Left ventricle myocardium inferior (tissue), 1 donor: ENCODE measurements around the gene PPP1R3A. TPM values are rescaled to one million over a fixed set of nuclear protein-coding genes. Genes with fewer than 3 reads are reported as not detected.

ENCODE experiments used
- DNase-seq: peaks from one replicate; pipeline ENCODE4 v3.0.0-alpha.2; 2020
- H3K27ac ChIP-seq: fragments of 200-600 bp; replicated peaks from 2 replicates; pipeline ENCODE4 v1.8.0; 2021
- H3K27me3 ChIP-seq: fragments of 200-600 bp; 2 replicates; pipeline ENCODE4 v1.8.0; 2021; ENCODE audit warnings: low read depth
- H3K36me3 ChIP-seq: fragments of 200-600 bp; 2 replicates; pipeline ENCODE4 v1.8.0; 2021
- H3K4me1 ChIP-seq: fragments of 200-600 bp; 2 replicates; pipeline ENCODE4 v1.8.0; 2021
- H3K4me3 ChIP-seq: fragments of 200-600 bp; 2 replicates; pipeline ENCODE4 v1.8.0; 2021; ENCODE audit warnings: mild to moderate bottlenecking, moderate library complexity
- H3K9me3 ChIP-seq: fragments of 200-600 bp; replicated peaks from 2 replicates; pipeline ENCODE4 v1.8.0; 2021
- intact Hi-C: fragments of 100-400 bp; cut with micrococcal nuclease; formaldehyde crosslinking; loops from one replicate; pipeline ENCODE4 v1.11.0; 2022
- total RNA-seq: library from RNA; stranded (reverse); fragmentation: NEBNext Ultra II Directional; extraction: Animal tissue kit (Norgen Biotek cat#: 25700); gene quantifications from one replicate; pipeline ENCODE4 v1.2.1, GENCODE V29; 2021
- TF ChIP-seq, protein P1 (sequence below): fragments of 200-600 bp; IDR thresholded peaks from 2 replicates; pipeline ENCODE4 v1.8.0; 2021; ENCODE audit warnings: antibody characterized with exemption, mild to moderate bottlenecking, borderline replicate concordance
- donor health status: DM: no; HTN: yes; CAD: no; lungs with severe emphysema.

Gene PPP1R3A
- total RNA-seq, 1 donor from 2014 or later = 133 TPM

GRCh38 chr7:113856010-113856409 is 62.8 kb downstream of the PPP1R3A start:
- Histone ChIP-seq H3K36me3 (no peaks in the 10 kb centered on the region), H3K4me3 (no peak overlapping the region), H3K27me3 (no peaks in the 10 kb centered on the region), H3K4me1 (peaks cover 4% of the 10 kb centered on the region), H3K27ac (no peak overlapping the region), H3K9me3 (peaks cover 12% of the 10 kb centered on the region)
- intact Hi-C loops = no loop called here
- TF ChIP-seq, protein P1, sequence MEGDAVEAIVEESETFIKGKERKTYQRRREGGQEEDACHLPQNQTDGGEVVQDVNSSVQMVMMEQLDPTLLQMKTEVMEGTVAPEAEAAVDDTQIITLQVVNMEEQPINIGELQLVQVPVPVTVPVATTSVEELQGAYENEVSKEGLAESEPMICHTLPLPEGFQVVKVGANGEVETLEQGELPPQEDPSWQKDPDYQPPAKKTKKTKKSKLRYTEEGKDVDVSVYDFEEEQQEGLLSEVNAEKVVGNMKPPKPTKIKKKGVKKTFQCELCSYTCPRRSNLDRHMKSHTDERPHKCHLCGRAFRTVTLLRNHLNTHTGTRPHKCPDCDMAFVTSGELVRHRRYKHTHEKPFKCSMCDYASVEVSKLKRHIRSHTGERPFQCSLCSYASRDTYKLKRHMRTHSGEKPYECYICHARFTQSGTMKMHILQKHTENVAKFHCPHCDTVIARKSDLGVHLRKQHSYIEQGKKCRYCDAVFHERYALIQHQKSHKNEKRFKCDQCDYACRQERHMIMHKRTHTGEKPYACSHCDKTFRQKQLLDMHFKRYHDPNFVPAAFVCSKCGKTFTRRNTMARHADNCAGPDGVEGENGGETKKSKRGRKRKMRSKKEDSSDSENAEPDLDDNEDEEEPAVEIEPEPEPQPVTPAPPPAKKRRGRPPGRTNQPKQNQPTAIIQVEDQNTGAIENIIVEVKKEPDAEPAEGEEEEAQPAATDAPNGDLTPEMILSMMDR = no peak
- DNase-seq = no peak

DNA sequence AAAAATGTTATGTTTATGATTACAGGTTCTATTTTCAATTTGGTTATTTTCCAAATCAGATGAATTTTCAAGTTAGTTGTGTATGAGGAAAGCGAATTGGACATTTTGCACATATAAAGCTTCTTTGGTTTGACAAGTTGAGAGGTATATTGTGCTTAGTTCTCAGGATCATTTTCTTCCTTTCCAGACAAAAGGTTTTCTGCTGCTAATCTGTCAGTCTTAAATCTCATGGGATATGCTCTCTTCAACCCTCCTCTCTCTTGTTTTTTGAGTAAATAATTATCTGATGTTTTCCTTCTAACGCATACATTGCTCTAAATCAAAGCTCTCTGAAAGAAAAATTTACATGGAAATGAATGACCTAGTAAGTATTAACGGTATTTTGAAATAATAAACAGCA is 77.9 kb downstream of the PPP1R3A start:
- Histone ChIP-seq H3K27me3 (no peaks in the 10 kb centered on the region), H3K27ac (no peak overlapping the region), H3K36me3 (no peaks in the 10 kb centered on the region), H3K4me3 (no peak overlapping the region), H3K4me1 (no peaks in the 10 kb centered on the region), H3K9me3 (no peaks in the 10 kb centered on the region)
- DNase-seq = no peak
- intact Hi-C loops = no loop called here
- TF ChIP-seq, protein P1 = no peak

GRCh38 chr7:113835367-113835766 is 83.4 kb downstream of the PPP1R3A start:
- no peaks in the 10 kb centered on the region for H3K27me3 ChIP-seq
- H3K27ac ChIP-seq = no peak overlapping the region
- H3K4me1 ChIP-seq = peaks cover 22% of the 10 kb centered on the region
- TF ChIP-seq, protein P1 = no peak
- H3K4me3 ChIP-seq = no peak overlapping the region
- no peaks in the 10 kb centered on the region for H3K36me3 ChIP-seq
- intact Hi-C loops = no loop called here
- no peaks in the 10 kb centered on the region for H3K9me3 ChIP-seq
- no peak for DNase-seq

GRCh38 chr7:113832196-113832745 is 86.5 kb downstream of the PPP1R3A start:
- no peak for DNase-seq
- H3K27ac ChIP-seq = no peak overlapping the region

DNA sequence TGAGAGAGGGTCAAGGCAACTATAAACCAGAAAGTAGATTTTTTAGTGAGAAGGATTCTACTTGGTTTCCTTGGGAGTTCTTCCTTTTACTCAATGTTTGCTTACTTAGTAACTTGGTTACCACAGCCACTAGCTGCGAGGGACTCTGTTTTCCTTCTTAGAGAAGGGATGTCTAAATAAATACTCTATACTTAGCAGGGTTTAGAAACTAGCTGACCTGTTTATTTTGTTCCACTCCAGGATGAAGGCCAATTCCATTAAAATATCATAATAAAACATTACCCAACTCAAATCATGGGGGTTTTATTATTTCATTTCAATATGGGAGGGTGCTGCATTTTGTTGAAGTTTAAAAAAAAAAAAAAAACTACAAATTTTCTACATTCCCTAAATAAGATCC is 87.3 kb downstream of the PPP1R3A start:
- H3K9me3 ChIP-seq = no peaks in the 10 kb centered on the region
- H3K27me3 ChIP-seq = no peaks in the 10 kb centered on the region
- no peak for DNase-seq
- no peak overlapping the region for H3K27ac ChIP-seq
- H3K4me3 ChIP-seq = no peak overlapping the region
- H3K4me1 ChIP-seq = peaks cover 22% of the 10 kb centered on the region
- intact Hi-C loops = no loop called here
- no peaks in the 10 kb centered on the region for H3K36me3 ChIP-seq
- TF ChIP-seq, protein P1 = no peak

More at GRCh38 chr7:113832196-113832745, 86.5 kb downstream of the PPP1R3A start:
- Histone ChIP-seq H3K36me3 (no peaks in the 10 kb centered on the region), H3K4me1 (peaks cover 22% of the 10 kb centered on the region), H3K9me3 (no peaks in the 10 kb centered on the region), H3K27me3 (no peaks in the 10 kb centered on the region), H3K4me3 (no peak overlapping the region)
- intact Hi-C loops = no loop called here
- TF ChIP-seq, protein P1 = no peak
